Right lobe of liver (tissue), 6 donors: Measurements from ENCODE around the gene NT5DC1. TPM values are rescaled to one million over a fixed set of nuclear protein-coding genes. Genes with fewer than 3 reads are reported as not detected.

Source experiments
- ATAC-seq, 4 donors: fragments of 200-7000 bp; cut with Tn5 transposase; one replicate each; pipeline ENCODE4 v1.9.1; 2020; ENCODE audit warnings: mild to moderate bottlenecking in 4 of 4, moderate library complexity in 4 of 4
- DNase-seq, 3 donors: peaks; one replicate each; pipeline ENCODE4 v3.0.0-alpha.2; 2020
- H3K27ac ChIP-seq, 3 donors: fragments of 200-600 bp; one replicate each; pipeline ENCODE4 v1.8.0; 2022
- H3K27me3 ChIP-seq, 2 donors: fragments of 200-600 bp; one replicate each; pipeline ENCODE4 v1.8.0; 2022
- H3K36me3 ChIP-seq, 4 donors: fragments of 200-600 bp; sonication (generic) in 1 of 4; one replicate each; pipeline versions ENCODE4 v1.5.1 to v1.8.0; 2017 to 2022; ENCODE audit warnings: control low read depth in 1 of 4
- H3K4me1 ChIP-seq, 4 donors: fragments of 200-600 bp; sonication (generic) in 1 of 4; one replicate each; pipeline versions ENCODE4 v1.5.1 to v1.8.0; 2017 to 2022; ENCODE audit warnings: control low read depth in 1 of 4
- H3K4me3 ChIP-seq, 3 donors: fragments of 200-600 bp; one replicate each; pipeline ENCODE4 v1.8.0; 2022
- H3K9me3 ChIP-seq, 4 donors: fragments of 200-600 bp; sonication (generic) in 1 of 4; one replicate each; pipeline versions ENCODE4 v1.5.1 to v1.8.0; 2017 to 2022; ENCODE audit warnings: control low read depth in 1 of 4
- POLR2A ChIP-seq: fragments of 450-650 bp; IDR thresholded peaks from one replicate; pipeline ENCODE4 v1.6.1; 2017; ENCODE audit warnings: antibody characterized with exemption, mild to moderate bottlenecking
- WGBS: methylation state at CpG from one replicate; pipeline ENCODE4 v1.1.6; 2018; ENCODE audit warnings: low coverage, low lambda C conversion rate; ENCODE audit not compliant: insufficient coverage; ENCODE audit errors: missing lambda C conversion rate; 5-methylcytosine and 5-hydroxymethylcytosine counted together
- intact Hi-C, 2 donors: fragments of 100-400 bp; cut with DNase I; formaldehyde crosslinking; loops; one replicate each; pipeline versions ENCODE4 v1.11.2 to v1.14.1; 2022
- total RNA-seq, 6 experiments: library from RNA; depleted of rRNA in 2 of 6; stranded (reverse); fragments of >200 nt in 2 of 6; fragmentation: NEBNext Ultra II Directional in 3 of 6; extraction: Animal tissue kit (Norgen Biotek cat#: 25700) in 3 of 6; gene quantifications; one replicate each; pipeline versions ENCODE4 v1.1.0 to v1.2.4, GENCODE V29; 2016 to 2023
- TF ChIP-seq, protein P1 (sequence below), 4 donors: fragments of 200-600 bp in 3 of 4; fragments of 450-650 bp in 1 of 4; IDR thresholded peaks; one replicate each; pipeline versions ENCODE4 v1.5.1 to v1.8.0; 2016 to 2022; ENCODE audit warnings: antibody characterized with exemption in 4 of 4, mild to moderate bottlenecking in 2 of 4
- donor health status: DM: no; HTN: yes; CAD: no.
- donor health status: DM: no; HTN: no; CAD: no.
- donor health status: DM: no; HTN: no; CAD: no.
- donor health status: DM: no; HTN: yes; CAD: no.
- donor health status: DM: no; HTN: yes; CAD: no.

Gene NT5DC1
- total RNA-seq, 6 experiments from 2014 or later: 8.5 to 49.1 (median 34.8) TPM

DNA sequence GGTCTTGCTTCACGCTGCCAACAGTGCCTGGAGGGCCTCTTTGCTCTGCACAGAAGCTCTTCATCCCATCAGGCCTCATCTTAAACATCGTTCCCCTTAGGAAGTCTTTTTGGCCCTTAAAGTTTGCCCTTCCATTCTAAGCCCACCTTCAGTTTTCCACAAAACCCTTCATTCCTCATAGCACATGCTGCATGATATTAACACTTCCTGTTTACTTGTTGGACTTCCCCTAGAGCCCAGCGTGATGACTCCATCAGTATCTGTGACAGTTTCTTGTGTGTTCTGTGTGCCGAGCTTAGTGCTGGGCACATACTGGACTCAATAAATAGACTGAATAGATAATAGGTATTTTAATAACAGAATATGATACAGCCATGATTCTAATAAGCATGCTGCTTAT is 2.2 kb downstream of the NT5DC1 start:
- Histone ChIP-seq H3K27me3 (no peaks in the 10 kb centered on the region), H3K36me3 (no peaks in the 10 kb centered on the region), H3K4me1 (peaks cover 0 to 70% (median 36%) of the 10 kb centered on the region in 4 donors), H3K4me3 (no peak overlapping the region), H3K27ac (no peak overlapping the region), H3K9me3 (no peaks in the 10 kb centered on the region)
- 54% methylated on average over 3 of the region's 4 CpGs for WGBS
- no peak for TF ChIP-seq POLR2A
- TF ChIP-seq, protein P1, sequence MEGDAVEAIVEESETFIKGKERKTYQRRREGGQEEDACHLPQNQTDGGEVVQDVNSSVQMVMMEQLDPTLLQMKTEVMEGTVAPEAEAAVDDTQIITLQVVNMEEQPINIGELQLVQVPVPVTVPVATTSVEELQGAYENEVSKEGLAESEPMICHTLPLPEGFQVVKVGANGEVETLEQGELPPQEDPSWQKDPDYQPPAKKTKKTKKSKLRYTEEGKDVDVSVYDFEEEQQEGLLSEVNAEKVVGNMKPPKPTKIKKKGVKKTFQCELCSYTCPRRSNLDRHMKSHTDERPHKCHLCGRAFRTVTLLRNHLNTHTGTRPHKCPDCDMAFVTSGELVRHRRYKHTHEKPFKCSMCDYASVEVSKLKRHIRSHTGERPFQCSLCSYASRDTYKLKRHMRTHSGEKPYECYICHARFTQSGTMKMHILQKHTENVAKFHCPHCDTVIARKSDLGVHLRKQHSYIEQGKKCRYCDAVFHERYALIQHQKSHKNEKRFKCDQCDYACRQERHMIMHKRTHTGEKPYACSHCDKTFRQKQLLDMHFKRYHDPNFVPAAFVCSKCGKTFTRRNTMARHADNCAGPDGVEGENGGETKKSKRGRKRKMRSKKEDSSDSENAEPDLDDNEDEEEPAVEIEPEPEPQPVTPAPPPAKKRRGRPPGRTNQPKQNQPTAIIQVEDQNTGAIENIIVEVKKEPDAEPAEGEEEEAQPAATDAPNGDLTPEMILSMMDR (IDR thresholded peaks at IDR 0.05): no peak
- no peak for DNase-seq
- ATAC-seq: no peak
- intact Hi-C loops: no loop called here

DNA sequence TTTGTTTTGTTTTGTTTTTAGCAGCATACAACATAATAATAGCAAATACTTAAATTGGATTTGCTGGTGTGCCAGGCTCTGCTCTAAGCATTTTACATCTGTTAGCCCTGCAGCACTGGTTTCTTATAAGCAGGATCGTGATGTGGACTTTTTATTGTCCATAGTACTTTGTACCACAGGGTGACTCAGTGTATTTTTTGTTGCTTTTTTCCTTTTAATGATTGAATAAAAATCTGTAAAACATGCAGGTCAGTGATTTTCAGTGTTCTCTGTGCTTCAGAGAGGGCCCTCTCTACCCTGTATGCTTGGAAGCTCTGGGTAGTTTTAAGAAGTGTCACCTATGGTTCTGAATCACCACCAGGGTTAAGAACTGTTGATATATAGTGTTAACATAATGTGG is 4.0 kb downstream of the NT5DC1 start:
- ATAC-seq: peak in 1 of 4 donors; percentile 3
- Histone ChIP-seq H3K27me3 (no peaks in the 10 kb centered on the region), H3K9me3 (no peaks in the 10 kb centered on the region), H3K4me1 (peaks cover 0 to 61% (median 34%) of the 10 kb centered on the region in 4 donors), H3K36me3 (peaks cover 0 to 15% (median 6%) of the 10 kb centered on the region in 4 donors), H3K27ac (peak overlapping the region; percentile 51 to 60 (median 52)), H3K4me3 (no peak overlapping the region)
- intact Hi-C loops: no loop called here
- no peak for TF ChIP-seq POLR2A
- TF ChIP-seq, protein P1 (IDR thresholded peaks at IDR 0.05): no peak
- 12% methylated on average over 1 of the region's 1 CpG for WGBS
- no peak for DNase-seq

DNA sequence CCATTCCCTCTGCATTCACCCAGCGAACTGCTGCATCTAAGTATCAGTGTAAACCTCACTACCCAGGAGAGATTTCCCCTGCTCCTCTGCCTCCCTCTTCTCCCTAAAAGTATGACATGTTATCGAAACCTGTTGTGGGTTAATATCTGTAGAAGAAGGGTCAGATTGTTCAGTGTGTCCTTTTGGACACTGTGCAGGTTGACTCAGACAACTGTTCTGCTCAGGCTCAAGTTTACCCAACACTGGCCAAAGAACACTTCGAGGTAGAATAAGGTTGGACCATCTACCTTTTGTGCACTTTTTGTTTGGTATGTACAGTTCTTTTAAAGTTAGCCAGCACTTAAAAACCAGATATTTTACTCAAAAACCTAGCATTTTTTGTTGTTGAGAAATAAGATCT is 4.6 kb downstream of the NT5DC1 start:
- no peak for TF ChIP-seq POLR2A
- TF ChIP-seq, protein P1 (IDR thresholded peaks at IDR 0.05): no peak
- ATAC-seq: peak; percentile 47 to 62 (median 58)
- H3K27ac ChIP-seq: peak overlapping the region; percentile 51 to 60 (median 52)
- peak in 1 of 3 donors; percentile 60 for DNase-seq
- intact Hi-C loops: no loop called here
- WGBS: 43% methylated on average over 3 of the region's 3 CpGs
- no peaks in the 10 kb centered on the region for H3K9me3 ChIP-seq
- H3K4me3 ChIP-seq: no peak overlapping the region
- H3K36me3 ChIP-seq: peaks cover 0 to 18% (median 9%) of the 10 kb centered on the region in 4 donors
- H3K27me3 ChIP-seq: no peaks in the 10 kb centered on the region
- peaks cover 0 to 58% (median 31%) of the 10 kb centered on the region in 4 donors for H3K4me1 ChIP-seq

DNA sequence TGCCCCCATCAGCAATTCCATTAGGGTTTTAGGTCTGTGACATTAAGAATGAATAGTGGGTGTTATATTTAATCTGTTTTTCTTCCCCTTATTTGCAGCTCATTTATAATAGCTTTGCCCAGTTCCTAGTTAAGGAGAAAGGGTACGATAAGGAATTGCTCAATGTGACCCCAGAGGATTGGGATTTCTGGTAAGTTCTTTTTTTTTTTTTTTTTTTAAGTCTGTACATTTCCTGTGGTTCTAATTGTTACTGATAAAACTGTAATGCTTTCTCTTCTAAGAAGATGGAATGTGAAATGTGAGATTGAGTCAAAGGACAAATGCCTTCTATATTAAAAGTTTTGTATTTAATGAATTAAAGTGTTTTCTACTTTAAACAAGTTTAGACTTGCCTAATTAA is 5.5 kb downstream of the NT5DC1 start:
- Histone ChIP-seq H3K27ac (peak overlapping the region in 1 of 3 donors; percentile 51), H3K4me1 (peaks cover 0 to 64% (median 31%) of the 10 kb centered on the region in 4 donors), H3K4me3 (no peak overlapping the region), H3K9me3 (no peaks in the 10 kb centered on the region), H3K27me3 (no peaks in the 10 kb centered on the region), H3K36me3 (peaks cover 0 to 27% (median 12%) of the 10 kb centered on the region in 4 donors)
- ATAC-seq: no peak
- intact Hi-C loops: no loop called here
- 0% methylated on average over 1 of the region's 1 CpG for WGBS
- TF ChIP-seq, protein P1 (IDR thresholded peaks at IDR 0.05): no peak
- TF ChIP-seq POLR2A: no peak
- DNase-seq: no peak
